ENCODE data around the gene FAU. TPM values are rescaled to one million over a fixed set of nuclear protein-coding genes. Genes with fewer than 3 reads are reported as not detected.
A peak's percentile ranks its signal among the peaks of the same experiment; 100 is the strongest.

FAU gene
- total and polyA plus RNA-seq, 9 of the 15 experiments (the other 6 are each of a cell fraction or from before 2014, with no cell fraction given) = 433 to 1,827 (median 942) TPM

DNA sequence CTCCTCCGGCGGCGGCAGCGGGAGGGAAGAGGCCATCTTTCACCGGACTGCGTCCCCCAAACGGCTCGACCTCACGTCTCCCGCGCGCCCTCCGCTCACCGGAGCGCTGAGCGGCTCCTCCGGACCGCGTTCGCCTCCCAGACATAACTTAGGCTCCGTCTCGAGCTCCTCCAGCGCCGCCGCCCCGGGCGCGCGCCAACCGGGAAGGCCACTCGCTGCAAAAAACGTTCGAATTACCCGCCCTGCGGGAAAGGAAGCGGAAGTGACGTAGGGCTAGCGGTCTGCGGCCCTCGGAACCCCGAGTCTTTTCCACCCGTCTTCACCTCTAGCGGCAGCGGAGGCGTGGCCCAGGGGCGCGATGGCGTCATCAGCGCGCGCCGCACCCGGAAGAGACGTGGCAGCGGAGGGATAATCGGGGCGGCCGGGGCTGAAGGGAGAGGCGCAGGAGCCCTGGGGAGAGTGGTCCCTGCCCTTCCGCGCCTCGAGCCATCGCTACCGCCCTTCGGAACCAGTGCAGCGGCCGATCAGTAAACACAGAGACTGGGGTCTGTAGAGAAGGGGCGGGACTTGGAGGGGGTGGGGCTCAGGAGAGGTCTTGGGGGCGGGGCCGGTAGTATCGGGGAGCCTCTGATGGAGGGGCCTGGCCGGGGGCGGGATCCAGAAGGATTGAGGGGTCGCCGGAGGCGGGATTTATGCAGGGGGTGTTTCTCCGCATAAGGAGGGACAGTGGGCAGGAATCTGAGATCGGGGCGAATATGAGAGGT is 37.9 kb downstream of the FAU start, which contains the start of the genes CDCA5 and ZFPL1 (continued):
- TF ChIP-seq, protein P1, sequence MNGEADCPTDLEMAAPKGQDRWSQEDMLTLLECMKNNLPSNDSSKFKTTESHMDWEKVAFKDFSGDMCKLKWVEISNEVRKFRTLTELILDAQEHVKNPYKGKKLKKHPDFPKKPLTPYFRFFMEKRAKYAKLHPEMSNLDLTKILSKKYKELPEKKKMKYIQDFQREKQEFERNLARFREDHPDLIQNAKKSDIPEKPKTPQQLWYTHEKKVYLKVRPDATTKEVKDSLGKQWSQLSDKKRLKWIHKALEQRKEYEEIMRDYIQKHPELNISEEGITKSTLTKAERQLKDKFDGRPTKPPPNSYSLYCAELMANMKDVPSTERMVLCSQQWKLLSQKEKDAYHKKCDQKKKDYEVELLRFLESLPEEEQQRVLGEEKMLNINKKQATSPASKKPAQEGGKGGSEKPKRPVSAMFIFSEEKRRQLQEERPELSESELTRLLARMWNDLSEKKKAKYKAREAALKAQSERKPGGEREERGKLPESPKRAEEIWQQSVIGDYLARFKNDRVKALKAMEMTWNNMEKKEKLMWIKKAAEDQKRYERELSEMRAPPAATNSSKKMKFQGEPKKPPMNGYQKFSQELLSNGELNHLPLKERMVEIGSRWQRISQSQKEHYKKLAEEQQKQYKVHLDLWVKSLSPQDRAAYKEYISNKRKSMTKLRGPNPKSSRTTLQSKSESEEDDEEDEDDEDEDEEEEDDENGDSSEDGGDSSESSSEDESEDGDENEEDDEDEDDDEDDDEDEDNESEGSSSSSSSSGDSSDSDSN (IDR thresholded peaks at IDR 0.05; ENCODE audit: borderline replicate concordance in 1 of 2, low read depth in 2 of 2, low read length in 2 of 2) = no peak
- TF ChIP-seq, protein P2, sequence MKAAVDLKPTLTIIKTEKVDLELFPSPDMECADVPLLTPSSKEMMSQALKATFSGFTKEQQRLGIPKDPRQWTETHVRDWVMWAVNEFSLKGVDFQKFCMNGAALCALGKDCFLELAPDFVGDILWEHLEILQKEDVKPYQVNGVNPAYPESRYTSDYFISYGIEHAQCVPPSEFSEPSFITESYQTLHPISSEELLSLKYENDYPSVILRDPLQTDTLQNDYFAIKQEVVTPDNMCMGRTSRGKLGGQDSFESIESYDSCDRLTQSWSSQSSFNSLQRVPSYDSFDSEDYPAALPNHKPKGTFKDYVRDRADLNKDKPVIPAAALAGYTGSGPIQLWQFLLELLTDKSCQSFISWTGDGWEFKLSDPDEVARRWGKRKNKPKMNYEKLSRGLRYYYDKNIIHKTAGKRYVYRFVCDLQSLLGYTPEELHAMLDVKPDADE (conservative IDR thresholded peaks at IDR 0.05; ENCODE audit: control insufficient read depth, low read depth, low read length) = peak; percentile 89
- TF ChIP-seq NR2C2 (CRISPR knock-in tag; IDR thresholded peaks at IDR 0.05) = peak; percentile 92
- peak; percentile 95 for TF ChIP-seq NR2C2 (tag; IDR thresholded peaks at IDR 0.05)
- TF ChIP-seq ETS2 (tag; IDR thresholded peaks at IDR 0.05; ENCODE audit: borderline replicate concordance, poor library complexity, severe bottlenecking) = no peak
- TF ChIP-seq, protein P3, sequence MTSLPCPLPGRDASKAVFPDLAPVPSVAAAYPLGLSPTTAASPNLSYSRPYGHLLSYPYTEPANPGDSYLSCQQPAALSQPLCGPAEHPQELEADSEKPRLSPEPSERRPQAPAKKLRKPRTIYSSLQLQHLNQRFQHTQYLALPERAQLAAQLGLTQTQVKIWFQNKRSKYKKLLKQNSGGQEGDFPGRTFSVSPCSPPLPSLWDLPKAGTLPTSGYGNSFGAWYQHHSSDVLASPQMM (CRISPR knock-in tag; IDR thresholded peaks at IDR 0.05) = no peak
- TF ChIP-seq MED1 (CRISPR knock-in tag; IDR thresholded peaks at IDR 0.05; ENCODE audit: borderline replicate concordance) = no peak
- TF ChIP-seq, protein P4, sequence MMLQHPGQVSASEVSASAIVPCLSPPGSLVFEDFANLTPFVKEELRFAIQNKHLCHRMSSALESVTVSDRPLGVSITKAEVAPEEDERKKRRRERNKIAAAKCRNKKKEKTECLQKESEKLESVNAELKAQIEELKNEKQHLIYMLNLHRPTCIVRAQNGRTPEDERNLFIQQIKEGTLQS (IDR thresholded peaks at IDR 0.05) = peak; percentile 89
- TF ChIP-seq, protein P4 (CRISPR knock-in tag; conservative IDR thresholded peaks at IDR 0.05) = peak; percentile 66; the same call in 1 of the 2 replicates
- TF ChIP-seq TOE1 (IDR thresholded peaks at IDR 0.05; ENCODE audit: borderline replicate concordance) = no peak
- TF ChIP-seq TOE1 (CRISPR knock-in tag; IDR thresholded peaks at IDR 0.05; ENCODE audit: borderline replicate concordance, low read depth) = no peak
- TF ChIP-seq, protein P5, sequence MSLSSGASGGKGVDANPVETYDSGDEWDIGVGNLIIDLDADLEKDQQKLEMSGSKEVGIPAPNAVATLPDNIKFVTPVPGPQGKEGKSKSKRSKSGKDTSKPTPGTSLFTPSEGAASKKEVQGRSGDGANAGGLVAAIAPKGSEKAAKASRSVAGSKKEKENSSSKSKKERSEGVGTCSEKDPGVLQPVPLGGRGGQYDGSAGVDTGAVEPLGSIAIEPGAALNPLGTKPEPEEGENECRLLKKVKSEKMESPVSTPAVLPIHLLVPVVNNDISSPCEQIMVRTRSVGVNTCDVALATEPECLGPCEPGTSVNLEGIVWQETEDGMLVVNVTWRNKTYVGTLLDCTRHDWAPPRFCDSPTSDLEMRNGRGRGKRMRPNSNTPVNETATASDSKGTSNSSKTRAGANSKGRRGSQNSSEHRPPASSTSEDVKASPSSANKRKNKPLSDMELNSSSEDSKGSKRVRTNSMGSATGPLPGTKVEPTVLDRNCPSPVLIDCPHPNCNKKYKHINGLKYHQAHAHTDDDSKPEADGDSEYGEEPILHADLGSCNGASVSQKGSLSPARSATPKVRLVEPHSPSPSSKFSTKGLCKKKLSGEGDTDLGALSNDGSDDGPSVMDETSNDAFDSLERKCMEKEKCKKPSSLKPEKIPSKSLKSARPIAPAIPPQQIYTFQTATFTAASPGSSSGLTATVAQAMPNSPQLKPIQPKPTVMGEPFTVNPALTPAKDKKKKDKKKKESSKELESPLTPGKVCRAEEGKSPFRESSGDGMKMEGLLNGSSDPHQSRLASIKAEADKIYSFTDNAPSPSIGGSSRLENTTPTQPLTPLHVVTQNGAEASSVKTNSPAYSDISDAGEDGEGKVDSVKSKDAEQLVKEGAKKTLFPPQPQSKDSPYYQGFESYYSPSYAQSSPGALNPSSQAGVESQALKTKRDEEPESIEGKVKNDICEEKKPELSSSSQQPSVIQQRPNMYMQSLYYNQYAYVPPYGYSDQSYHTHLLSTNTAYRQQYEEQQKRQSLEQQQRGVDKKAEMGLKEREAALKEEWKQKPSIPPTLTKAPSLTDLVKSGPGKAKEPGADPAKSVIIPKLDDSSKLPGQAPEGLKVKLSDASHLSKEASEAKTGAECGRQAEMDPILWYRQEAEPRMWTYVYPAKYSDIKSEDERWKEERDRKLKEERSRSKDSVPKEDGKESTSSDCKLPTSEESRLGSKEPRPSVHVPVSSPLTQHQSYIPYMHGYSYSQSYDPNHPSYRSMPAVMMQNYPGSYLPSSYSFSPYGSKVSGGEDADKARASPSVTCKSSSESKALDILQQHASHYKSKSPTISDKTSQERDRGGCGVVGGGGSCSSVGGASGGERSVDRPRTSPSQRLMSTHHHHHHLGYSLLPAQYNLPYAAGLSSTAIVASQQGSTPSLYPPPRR (CRISPR knock-in tag; IDR thresholded peaks at IDR 0.05; ENCODE audit: borderline replicate concordance) = peak; percentile 79; the same call in 1 of the 2 replicates
- no peak for TF ChIP-seq OTX1 (CRISPR knock-in tag; IDR thresholded peaks at IDR 0.05)
- no peak for TF ChIP-seq HNRNPUL1 (IDR thresholded peaks at IDR 0.05; ENCODE audit: low read length)
- TF ChIP-seq U2AF1 (optimal IDR thresholded peaks at IDR 0.05; ENCODE audit: low read depth, low read length) = no peak
